Mesodermal cell (in vitro differentiated cells): ENCODE results near the gene SLC1A2.

Experiments used
- H3K27ac ChIP-seq: 2 replicates; pipeline ENCODE4 v1.7.0; 2013; ENCODE audit warnings: mild to moderate bottlenecking, low read depth, low read length, moderate library complexity; ENCODE audit not compliant: severe bottlenecking
- H3K36me3 ChIP-seq: 2 replicates; pipeline ENCODE4 v1.7.1; 2013; ENCODE audit warnings: mild to moderate bottlenecking, low read length, moderate library complexity; ENCODE audit not compliant: control insufficient read depth, insufficient read depth
- H3K4me1 ChIP-seq: one replicate; pipeline ENCODE4 v1.7.1; 2013; ENCODE audit warnings: mild to moderate bottlenecking, low read length; ENCODE audit not compliant: insufficient read depth, control insufficient read depth, poor library complexity, severe bottlenecking
- H3K4me3 ChIP-seq: 2 replicates; pipeline ENCODE4 v1.7.0; 2013; ENCODE audit warnings: low read length, control low read depth, mild to moderate bottlenecking; ENCODE audit not compliant: insufficient read depth, poor library complexity, severe bottlenecking; ENCODE audit errors: extremely low read depth
- H3K9me3 ChIP-seq: 2 replicates; pipeline ENCODE4 v1.7.1; 2013; ENCODE audit warnings: mild to moderate bottlenecking, low read length, moderate library complexity; ENCODE audit not compliant: control insufficient read depth
- WGBS, 2 experiments: methylation state at CpG; one replicate each; pipeline ENCODE4 v1.1.5; 2013; ENCODE audit warnings: missing lambda C conversion rate in 2 of 2; ENCODE audit not compliant: insufficient coverage in 2 of 2; 5-methylcytosine and 5-hydroxymethylcytosine counted together

The SLC1A2 gene

GRCh38 chr11:35204614-35205013 is 214.7 kb downstream of the SLC1A2 start:
- Histone ChIP-seq H3K4me1 (no peaks in the 10 kb centered on the region), H3K9me3 (no peaks in the 10 kb centered on the region), H3K4me3 (no peak overlapping the region), H3K36me3 (peaks cover 87% of the 10 kb centered on the region), H3K27ac (no peak overlapping the region)
- 94 to 98% methylated on average over 4 to 5 of the region's 5 CpGs for WGBS, 2 experiments
